ENCODE results near the gene TARDBP. TPM values are rescaled to one million over a fixed set of nuclear protein-coding genes. Genes with fewer than 3 reads are reported as not detected.
A peak's percentile ranks its signal among the peaks of the same experiment; 100 is the strongest.

The TARDBP gene
- total and polyA plus RNA-seq, 2 experiments from 2014 or later: 80.0 to 129 TPM

- Histone ChIP-seq H3K4me1 (ENCODE audit: insufficient read depth) (no peaks in the 10 kb centered on the region), H3K27me3 (no peaks in the 10 kb centered on the region), H3K36me3 (replicated peaks; ENCODE audit: insufficient read depth, low read depth) (no peaks in the 10 kb centered on the region), H4K20me1 (ENCODE audit: insufficient read depth, poor library complexity, severe bottlenecking) (no peaks in the 10 kb centered on the region), H3K9me2 (replicated peaks; ENCODE audit: insufficient read depth) (no peaks in the 10 kb centered on the region), H2AFZ (no peak overlapping the region), H3K27ac (no peak overlapping the region), H3K9me3 (ENCODE audit: low read depth) (no peaks in the 10 kb centered on the region), H3K4me3 (no peak overlapping the region), H3K79me2 (no peaks in the 10 kb centered on the region), H3K4me2 (no peak overlapping the region)
- WGBS (ENCODE audit: low lambda C conversion rate, missing lambda C conversion rate): 72% methylated on average over 29 of the region's 29 CpGs
- DNase-seq (ENCODE audit: low spot score): no peak
- TF ChIP-seq EZH2phosphoT487 (IDR thresholded peaks at IDR 0.05; ENCODE audit: low read depth, severe bottlenecking, unreplicated experiment) (no peak), CTCF (IDR thresholded peaks at IDR 0.05; ENCODE audit: poor library complexity) (no peak), EZH2 (IDR thresholded peaks at IDR 0.05; ENCODE audit: borderline replicate concordance) (no peak)
These were observed 40.6 kb downstream of the TARDBP start for GRCh38 chr1:11052839-11053757.

GRCh38 chr1:11053758-11054137, 41.3 kb downstream of the TARDBP start:
- no peak overlapping the region for H3K27ac ChIP-seq
- no peaks in the 10 kb centered on the region for H3K27me3 ChIP-seq
- H3K4me1 ChIP-seq (ENCODE audit: insufficient read depth): no peaks in the 10 kb centered on the region
- no peak overlapping the region for H2AFZ ChIP-seq
- 70% methylated on average over 10 of the region's 10 CpGs for WGBS (ENCODE audit: low lambda C conversion rate, missing lambda C conversion rate)
- H3K79me2 ChIP-seq: peaks cover 2% of the 10 kb centered on the region
- TF ChIP-seq EZH2phosphoT487 (IDR thresholded peaks at IDR 0.05; ENCODE audit: low read depth, severe bottlenecking, unreplicated experiment): no peak
- no peak for TF ChIP-seq EZH2 (IDR thresholded peaks at IDR 0.05; ENCODE audit: borderline replicate concordance)
- TF ChIP-seq CTCF (IDR thresholded peaks at IDR 0.05; ENCODE audit: poor library complexity): no peak
- no peaks in the 10 kb centered on the region for H3K9me3 ChIP-seq (ENCODE audit: low read depth)
- H3K36me3 ChIP-seq (replicated peaks; ENCODE audit: insufficient read depth, low read depth): no peaks in the 10 kb centered on the region
- H4K20me1 ChIP-seq (ENCODE audit: insufficient read depth, poor library complexity, severe bottlenecking): no peaks in the 10 kb centered on the region
- peak; percentile 53 for DNase-seq (ENCODE audit: low spot score)
- no peak overlapping the region for H3K4me3 ChIP-seq
- no peaks in the 10 kb centered on the region for H3K9me2 ChIP-seq (replicated peaks; ENCODE audit: insufficient read depth)
- H3K4me2 ChIP-seq: no peak overlapping the region

GRCh38 chr1:11054181-11054580, 41.7 kb downstream of the TARDBP start:
- H4K20me1 ChIP-seq (ENCODE audit: insufficient read depth, poor library complexity, severe bottlenecking): no peaks in the 10 kb centered on the region
- no peak overlapping the region for H3K4me3 ChIP-seq
- no peak for DNase-seq (ENCODE audit: low spot score)
- no peak overlapping the region for H3K27ac ChIP-seq
- 92% methylated on average over 7 of the region's 7 CpGs for WGBS (ENCODE audit: low lambda C conversion rate, missing lambda C conversion rate)
- no peaks in the 10 kb centered on the region for H3K9me2 ChIP-seq (replicated peaks; ENCODE audit: insufficient read depth)
- H3K4me2 ChIP-seq: no peak overlapping the region
- TF ChIP-seq CTCF (IDR thresholded peaks at IDR 0.05; ENCODE audit: poor library complexity): no peak
- no peaks in the 10 kb centered on the region for H3K27me3 ChIP-seq
- H3K79me2 ChIP-seq: peaks cover 7% of the 10 kb centered on the region
- no peaks in the 10 kb centered on the region for H3K36me3 ChIP-seq (replicated peaks; ENCODE audit: insufficient read depth, low read depth)
- H3K9me3 ChIP-seq (ENCODE audit: low read depth): no peaks in the 10 kb centered on the region
- H3K4me1 ChIP-seq (ENCODE audit: insufficient read depth): no peaks in the 10 kb centered on the region
- H2AFZ ChIP-seq: no peak overlapping the region

Data from hepatocyte (in vitro differentiated cells).